SK-MEL-5 (cell line): ENCODE data around the gene DOK5. TPM values are rescaled to one million over a fixed set of nuclear protein-coding genes. Genes with fewer than 3 reads are reported as not detected.
"Not testable (repeated sequence)": the region's sequence is repeated elsewhere in the genome, so short reads cannot be mapped to it uniquely, and the experiment has no call there.

Source experiments
- DNase-seq: peaks from one replicate; pipeline ENCODE4 v3.0.0-alpha.2; 2016; ENCODE audit warnings: low read depth, low spot score
- in situ Hi-C: cut with HindIII; loops from 2 replicates; pipeline ENCODE4 v1.10.0; 2016; ENCODE audit warnings: low sequenced_read_pairs, high pct_unique_total_duplicates, low pct_unique_long_range_greater_than_20kb
- total RNA-seq: library from RNA; depleted of rRNA; stranded (reverse); fragments of >200 nt; shearing (Covaris generic); gene quantifications from 2 replicates; pipeline ENCODE4 v1.2.3, GENCODE V29; 2014

The DOK5 gene
- total RNA-seq, 1 experiment from 2014 or later: 2.2 TPM

DNA sequence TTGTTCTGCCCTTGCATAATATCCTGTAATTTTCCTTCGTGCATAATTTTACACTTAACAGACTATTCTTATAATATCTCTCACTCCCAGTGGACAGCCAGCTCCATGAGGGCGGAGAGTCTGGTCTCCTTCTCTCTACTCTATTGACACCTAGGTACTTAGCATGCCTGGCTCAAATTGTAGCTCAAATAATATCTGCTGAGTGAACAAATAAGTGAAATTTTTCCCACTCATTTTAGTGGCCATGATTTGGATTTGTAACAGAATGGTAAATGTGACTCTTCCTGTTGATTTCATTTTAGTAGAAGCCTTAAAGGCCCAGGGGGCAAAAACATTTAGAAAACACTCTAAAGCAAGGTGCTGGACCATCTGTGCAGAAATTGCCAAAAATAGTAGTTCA, 7.8 kb upstream of the DOK5 start:
- in situ Hi-C loops: no loop called here
- DNase-seq: no peak

- in situ Hi-C loops: no loop called here
- DNase-seq: no peak
Measured at GRCh38 chr20:54468082-54468481, 7.3 kb upstream of the DOK5 start.

GRCh38 chr20:54469293-54469692, 6.1 kb upstream of the DOK5 start:
- in situ Hi-C loops: no loop called here
- DNase-seq: no peak

- in situ Hi-C loops: no loop called here
- no peak for DNase-seq
Measured at GRCh38 chr20:54469952-54470351, 5.4 kb upstream of the DOK5 start.

GRCh38 chr20:54470697-54471096, 4.7 kb upstream of the DOK5 start:
- no peak for DNase-seq
- in situ Hi-C loops: no loop called here

DNA sequence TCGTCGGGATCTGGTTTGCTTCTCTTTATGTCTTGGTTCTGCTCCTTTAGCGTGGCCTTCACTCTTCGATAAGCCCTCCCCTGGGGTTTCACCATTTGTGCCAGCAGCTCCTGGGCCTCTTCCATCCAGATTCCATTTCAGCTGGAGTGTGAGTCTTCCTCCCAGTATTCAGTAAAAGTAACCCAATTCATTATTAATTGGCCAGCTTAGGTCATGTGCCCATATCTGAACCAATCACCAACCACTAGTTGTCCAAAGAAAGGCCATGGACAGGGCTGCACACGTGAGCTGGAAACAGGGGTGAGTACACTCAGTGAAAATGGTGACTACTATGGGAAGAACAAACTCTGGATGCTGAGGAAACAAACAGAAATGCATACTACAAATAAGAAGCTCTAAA, 2.8 kb upstream of the DOK5 start:
- DNase-seq: no peak
- in situ Hi-C loops: no loop called here

DNA sequence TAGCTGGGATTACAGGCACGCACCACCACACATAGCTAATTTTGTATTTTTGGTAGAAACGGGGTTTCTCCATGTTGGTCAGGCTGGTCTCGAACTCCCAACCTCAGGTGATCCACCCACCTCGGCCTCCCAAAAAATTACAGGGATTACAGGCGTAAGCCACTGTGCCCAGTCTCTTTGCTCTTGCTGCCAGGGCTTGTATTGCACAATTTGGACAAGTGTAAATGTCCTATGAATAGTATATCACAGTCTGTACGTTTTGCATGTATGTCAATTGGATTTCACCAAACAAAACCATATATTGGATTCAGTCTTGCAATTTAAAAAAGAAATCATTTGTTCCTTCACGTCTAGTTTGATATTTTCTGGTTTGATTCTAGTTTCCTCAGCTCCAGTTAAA, 2.1 kb upstream of the DOK5 start:
- in situ Hi-C loops: no loop called here
- DNase-seq: no peak

GRCh38 chr20:54474046-54474445, 1.3 kb upstream of the DOK5 start:
- no peak for DNase-seq
- in situ Hi-C loops: no loop called here

DNA sequence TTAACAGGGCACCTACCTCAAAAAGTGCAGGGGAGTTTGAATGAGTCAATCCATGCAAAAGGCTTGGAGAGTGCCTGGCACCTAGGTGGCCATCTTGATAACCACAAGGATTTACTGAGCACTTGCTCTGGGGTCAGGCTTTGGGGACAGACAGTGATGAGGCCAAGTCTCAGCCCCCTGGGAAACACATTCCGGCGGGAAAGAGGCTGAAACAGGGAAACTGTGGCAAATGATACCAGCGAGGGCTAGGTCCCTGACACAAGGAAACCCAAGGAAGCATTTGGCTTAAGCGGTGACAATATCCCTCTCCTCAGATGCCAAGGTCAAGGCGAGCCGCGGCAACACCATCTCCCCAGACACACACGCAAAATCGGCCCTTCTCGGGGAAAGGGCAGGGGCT, 527 bp upstream of the DOK5 start:
- no peak for DNase-seq
- in situ Hi-C loops: no loop called here

DNA sequence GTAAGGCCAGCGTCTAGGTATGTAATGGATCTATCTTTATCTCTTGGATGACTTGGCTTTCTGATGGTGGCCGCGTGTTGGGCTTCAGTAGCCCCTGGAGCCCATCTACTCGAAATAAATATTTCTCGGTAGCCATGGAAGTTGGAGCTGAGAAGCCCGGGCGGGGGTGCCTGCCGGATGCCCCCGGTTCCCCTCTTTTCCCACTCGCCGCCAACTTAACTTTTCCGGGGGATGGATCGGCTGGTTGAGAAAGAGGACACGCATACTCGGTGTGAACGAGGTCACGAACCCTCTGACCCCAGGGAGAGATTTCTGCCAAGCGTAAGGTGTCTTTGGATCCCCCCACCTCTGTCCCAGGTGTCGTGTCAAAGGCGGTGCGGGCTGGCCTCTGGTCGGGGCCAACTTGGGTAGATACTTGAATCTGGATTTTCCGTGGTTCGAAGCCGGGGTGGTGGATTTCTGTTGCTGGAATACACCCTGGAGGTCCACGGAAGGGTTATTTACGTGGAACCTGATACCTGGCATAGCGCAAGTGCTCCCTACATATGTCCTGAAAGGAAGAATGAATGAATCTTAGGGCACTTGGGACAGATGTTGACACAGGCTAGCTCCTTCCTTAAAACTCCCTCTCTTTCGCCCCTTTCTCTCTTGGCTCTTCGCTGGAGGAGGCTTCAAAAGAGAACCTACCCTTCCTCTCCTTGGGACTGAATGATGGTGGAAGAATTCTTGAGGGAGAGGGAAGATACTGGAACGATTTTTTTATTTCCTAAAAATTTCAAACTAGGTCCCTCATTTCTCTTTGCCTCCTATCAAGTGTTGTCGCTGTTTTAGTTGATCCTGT, 996 bp downstream of the DOK5 start:
- in situ Hi-C loops: no loop called here
- no peak for DNase-seq

DNA sequence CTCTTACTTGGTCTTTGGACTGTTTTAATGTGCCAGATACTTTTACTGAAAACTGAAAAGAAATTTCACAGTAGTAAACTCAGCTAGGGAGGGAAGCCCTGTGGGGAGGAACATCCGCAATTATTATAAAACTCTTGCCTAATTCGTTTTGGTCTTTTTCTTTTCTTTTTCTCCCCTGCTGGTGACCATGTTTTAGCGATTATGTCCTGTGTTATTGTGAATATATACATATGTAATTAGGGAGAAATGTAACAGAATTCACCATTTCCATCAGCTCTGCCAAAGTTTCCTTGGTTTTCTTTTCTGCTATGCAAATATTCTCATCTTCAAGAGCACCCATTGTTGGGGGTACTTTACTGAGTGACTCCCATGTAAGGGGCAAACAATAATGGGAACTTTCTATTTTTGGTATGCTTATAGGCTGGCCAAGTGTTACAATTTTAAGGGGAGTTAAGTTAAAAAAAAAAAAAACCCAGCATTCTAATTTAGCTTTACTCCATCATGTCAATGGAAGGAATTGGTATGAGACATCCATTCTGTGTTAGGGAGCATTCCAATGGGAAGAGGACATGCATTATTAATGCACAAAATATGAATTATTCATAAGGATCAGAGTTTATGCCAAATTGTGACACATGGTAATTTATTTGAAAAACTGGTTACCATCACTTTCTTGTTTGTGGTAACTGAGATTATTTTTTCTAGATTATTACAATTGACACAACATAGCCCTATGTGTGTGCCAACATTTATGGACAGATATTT, 2.0 kb downstream of the DOK5 start:
- DNase-seq: no peak
- in situ Hi-C loops: no loop called here

DNA sequence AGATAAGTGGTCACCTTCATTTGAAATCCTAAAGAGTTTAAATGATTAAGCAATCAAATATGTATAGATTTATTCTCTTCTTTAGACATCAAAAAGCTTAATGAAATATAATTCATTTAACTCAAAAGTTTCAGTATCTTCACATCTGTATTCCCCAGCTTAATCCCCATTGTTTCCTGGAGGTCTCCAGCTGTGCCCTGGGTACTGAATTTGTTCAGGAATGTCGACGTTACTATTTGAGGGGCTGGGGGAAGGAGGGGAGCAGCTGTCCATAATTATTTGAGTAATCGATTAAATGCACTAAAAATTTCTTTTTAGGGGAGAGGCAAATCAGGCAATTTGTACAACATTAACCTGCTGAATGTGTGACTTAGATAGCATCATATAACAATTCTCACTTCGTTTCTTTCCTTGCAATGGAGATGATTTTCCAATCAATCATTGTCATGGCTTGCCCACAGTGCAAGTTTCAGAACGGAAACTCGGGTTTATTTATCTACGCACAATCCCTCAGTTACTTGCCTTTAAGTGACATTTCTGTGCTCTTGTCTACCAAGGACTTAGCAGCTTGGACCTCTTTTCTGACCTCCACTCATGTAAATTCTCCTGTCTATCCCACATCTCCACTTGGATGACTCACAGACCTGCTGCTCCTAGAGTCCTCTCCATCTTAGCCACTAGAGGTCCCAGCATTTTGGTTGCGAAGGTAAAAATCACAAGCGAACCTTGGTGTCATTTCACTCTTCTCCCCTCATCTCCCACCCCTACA, 3.9 kb downstream of the DOK5 start:
- in situ Hi-C loops: no loop called here
- DNase-seq: peak; percentile 55

- in situ Hi-C loops, DNase-seq: not testable (repeated sequence)
Measured at GRCh38 chr20:54479937-54480336, 4.5 kb downstream of the DOK5 start.

DNA sequence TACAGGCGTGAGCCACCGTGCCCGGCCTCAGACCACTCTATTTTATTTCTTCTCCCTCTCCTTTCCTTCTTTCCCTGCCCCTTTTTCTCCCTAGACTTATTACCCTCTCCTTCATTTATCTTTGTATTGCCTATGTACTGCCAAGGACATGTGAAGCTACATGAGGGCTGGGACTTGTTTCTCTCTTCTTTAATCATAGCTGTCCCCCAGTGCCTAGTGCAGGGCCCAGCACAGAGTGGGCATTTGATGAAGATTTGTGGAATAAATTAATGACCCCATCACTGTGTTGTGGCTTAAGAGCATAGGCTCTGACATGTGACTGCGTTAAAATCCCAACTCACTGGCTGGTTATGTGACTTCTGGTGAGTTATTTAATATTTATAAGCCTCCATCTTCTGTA, 6.0 kb downstream of the DOK5 start:
- in situ Hi-C loops: no loop called here
- no peak for DNase-seq

GRCh38 chr20:54485631-54486030, 10.2 kb downstream of the DOK5 start:
- in situ Hi-C loops: no loop called here
- no peak for DNase-seq

DNA sequence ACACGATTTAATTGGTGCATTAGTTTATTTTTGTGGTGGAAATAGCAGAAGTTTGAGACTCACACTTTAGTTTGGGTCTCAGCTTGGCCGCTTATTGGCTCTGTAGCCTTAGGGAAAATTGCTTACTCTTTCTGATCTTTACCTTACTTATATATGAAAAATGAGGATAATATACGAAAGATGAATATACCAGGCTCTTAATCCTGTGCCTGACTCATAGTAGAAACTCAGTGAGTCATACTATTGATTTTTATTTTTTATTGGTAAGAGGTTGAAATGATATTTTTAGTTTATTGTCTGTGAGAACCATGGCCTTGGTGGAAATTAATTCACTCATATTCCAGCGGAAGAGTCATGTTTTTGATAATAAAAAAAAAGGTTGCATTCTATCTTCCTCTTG, 11.2 kb downstream of the DOK5 start:
- in situ Hi-C loops: no loop called here

DNA sequence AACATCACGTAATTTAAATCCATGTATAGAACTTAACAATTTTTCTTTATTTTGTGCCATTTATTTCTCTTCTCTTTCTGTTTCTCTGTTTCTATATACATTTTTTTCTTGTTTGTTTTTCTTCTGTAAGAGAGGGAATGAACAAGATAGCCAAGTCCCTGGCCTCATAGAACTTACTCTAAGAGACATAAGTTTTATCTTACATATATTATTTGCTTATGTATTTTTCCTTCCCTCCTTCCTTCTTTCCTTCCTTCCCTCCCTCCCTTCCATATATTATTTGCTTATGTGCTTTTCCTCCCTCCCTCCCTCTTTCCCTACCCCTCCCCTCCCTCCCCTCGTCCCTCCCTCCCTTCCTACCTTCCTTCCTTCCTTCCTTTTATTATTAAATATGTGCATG, 13.0 kb downstream of the DOK5 start:
- in situ Hi-C loops: no loop called here
- DNase-seq: no peak

More for the DNA sequence above, 11.2 kb downstream of the DOK5 start:
- DNase-seq: no peak

DNA sequence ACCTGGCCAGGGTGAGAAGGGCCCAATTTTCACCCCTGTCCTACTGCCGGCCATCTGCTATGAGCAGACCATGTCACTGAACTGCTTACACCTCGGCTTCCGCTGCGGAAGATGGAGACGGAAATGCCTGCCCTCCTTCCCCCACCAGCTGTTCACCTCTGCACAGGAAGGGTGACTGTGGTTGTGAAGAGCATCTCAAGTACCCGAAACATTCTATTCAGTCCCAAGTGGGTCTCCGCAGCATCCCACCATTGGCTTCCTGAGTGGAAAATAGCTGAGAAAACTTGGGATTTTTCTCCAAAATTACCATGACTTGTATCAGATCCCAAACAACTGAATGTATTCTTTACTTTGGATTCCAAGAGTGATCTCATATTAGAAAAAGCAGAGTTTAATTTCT, 16.1 kb downstream of the DOK5 start:
- in situ Hi-C loops: no loop called here
- DNase-seq: no peak
